ENCODE measurements around the gene UHRF1.
"Not testable (repeated sequence)": the region's sequence is repeated elsewhere in the genome, so short reads cannot be mapped to it uniquely, and the experiment has no call there.

UHRF1 gene

DNA sequence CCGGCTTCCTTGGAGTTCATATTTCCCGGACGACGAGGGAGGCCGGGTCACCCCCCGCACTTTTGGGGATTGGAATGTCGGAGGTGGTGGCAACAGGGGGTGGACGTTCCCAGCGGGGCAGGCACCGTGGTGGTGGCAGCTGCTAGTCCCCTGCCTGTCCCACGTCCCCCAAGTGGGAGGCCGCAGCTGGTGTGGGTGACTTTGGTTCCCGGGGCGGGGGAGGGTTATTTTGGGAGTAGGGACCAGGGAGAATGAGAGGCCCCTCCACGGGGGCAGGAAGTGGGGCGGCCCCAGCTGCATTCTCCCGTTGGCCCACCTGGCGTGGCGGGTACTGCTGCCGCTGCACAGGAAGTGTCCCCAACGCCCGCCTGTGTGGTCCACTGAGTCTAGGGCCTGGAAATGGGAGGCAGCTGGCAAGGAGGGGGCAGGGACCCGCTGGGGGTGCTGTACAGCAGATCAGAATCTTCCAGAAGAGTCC, 30.8 kb upstream of the UHRF1 start:
- no peaks in the 10 kb centered on the region for H3K27me3 ChIP-seq (replicated peaks; ENCODE audit: control insufficient read depth, insufficient read depth, low read length)
- no peaks in the 10 kb centered on the region for H3K36me3 ChIP-seq (ENCODE audit: control insufficient read depth, insufficient read depth, low read length)
- TF ChIP-seq, protein P1, sequence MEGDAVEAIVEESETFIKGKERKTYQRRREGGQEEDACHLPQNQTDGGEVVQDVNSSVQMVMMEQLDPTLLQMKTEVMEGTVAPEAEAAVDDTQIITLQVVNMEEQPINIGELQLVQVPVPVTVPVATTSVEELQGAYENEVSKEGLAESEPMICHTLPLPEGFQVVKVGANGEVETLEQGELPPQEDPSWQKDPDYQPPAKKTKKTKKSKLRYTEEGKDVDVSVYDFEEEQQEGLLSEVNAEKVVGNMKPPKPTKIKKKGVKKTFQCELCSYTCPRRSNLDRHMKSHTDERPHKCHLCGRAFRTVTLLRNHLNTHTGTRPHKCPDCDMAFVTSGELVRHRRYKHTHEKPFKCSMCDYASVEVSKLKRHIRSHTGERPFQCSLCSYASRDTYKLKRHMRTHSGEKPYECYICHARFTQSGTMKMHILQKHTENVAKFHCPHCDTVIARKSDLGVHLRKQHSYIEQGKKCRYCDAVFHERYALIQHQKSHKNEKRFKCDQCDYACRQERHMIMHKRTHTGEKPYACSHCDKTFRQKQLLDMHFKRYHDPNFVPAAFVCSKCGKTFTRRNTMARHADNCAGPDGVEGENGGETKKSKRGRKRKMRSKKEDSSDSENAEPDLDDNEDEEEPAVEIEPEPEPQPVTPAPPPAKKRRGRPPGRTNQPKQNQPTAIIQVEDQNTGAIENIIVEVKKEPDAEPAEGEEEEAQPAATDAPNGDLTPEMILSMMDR (IDR thresholded peaks at IDR 0.05; ENCODE audit: insufficient read depth, low read length, poor library complexity, severe bottlenecking): no peak
- H3K4me3 ChIP-seq (replicated peaks; ENCODE audit: low read depth, low read length): no peak overlapping the region
- no peak for DNase-seq (ENCODE audit: extremely low read depth, insufficient read length)

DNA sequence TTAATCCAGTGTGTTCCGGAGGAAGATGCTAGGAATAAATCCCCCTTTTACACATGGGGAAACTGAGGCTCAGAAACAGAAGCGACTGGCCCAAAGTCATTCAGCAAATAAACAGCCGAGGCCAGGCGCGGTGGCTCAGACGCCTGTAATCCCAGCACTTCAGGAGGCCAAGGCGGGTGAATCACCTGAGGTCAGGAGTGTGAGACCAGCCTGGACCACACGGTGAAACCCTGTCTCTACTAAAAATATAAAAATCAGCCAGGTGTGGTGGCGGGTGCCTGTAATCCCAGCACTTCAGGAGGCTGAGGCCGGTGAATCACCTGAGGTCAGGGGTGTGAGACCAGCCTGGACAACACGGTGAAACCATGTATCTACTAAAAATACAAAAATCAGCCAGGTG, 30.3 kb upstream of the UHRF1 start:
- TF ChIP-seq, protein P1 (IDR thresholded peaks at IDR 0.05; ENCODE audit: insufficient read depth, low read length, poor library complexity, severe bottlenecking): no peak
- H3K36me3 ChIP-seq (ENCODE audit: control insufficient read depth, insufficient read depth, low read length): no peaks in the 10 kb centered on the region
- DNase-seq (ENCODE audit: extremely low read depth, insufficient read length): no peak
- H3K27me3 ChIP-seq (replicated peaks; ENCODE audit: control insufficient read depth, insufficient read depth, low read length): no peaks in the 10 kb centered on the region
- no peak overlapping the region for H3K4me3 ChIP-seq (replicated peaks; ENCODE audit: low read depth, low read length)

DNA sequence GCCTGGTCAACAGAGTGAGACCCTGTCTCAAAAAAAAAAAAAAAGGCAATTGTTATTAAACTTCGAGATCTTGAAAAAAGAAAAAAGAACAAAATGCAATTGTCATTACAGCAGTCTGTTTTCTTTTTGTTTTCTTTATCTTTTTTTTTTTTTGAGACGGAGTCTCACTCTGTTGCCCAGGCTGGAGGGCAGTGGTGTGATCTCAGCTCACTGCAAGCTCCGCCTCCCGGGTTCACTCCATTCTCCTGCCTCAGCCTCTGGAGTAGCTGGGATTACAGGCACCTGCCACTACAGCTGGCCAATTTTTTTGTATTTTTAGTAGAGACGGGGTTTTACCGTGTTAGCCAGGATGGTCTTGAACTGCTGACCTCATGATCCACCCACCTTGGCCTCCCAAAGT, 26.4 kb upstream of the UHRF1 start:
- H3K27me3 ChIP-seq (replicated peaks; ENCODE audit: control insufficient read depth, insufficient read depth, low read length); H3K36me3 ChIP-seq (ENCODE audit: control insufficient read depth, insufficient read depth, low read length); H3K4me3 ChIP-seq (replicated peaks; ENCODE audit: low read depth, low read length); DNase-seq (ENCODE audit: extremely low read depth, insufficient read length): not testable (repeated sequence)

DNA sequence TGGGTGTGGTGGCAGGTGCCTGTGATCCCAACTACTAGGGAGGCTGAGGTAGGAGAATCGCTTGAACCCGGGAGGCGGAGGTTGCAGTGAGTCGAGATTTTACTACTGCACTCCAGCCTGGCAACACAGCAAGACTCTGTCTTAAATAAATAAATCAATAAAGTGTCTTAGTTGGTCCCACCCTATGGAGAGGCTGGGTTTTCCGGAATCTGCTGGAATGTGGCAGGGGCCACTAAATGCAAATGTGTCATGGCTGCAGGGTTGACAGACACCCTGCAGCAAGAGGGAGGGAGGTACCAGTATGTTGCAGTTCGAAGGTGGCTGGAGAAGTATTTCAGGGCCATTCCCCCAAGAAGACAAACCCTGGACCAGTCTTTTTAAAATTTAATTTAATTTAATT, 24.3 kb upstream of the UHRF1 start:
- not testable (repeated sequence) for H3K27me3 ChIP-seq (replicated peaks; ENCODE audit: control insufficient read depth, insufficient read depth, low read length); DNase-seq (ENCODE audit: extremely low read depth, insufficient read length); H3K4me3 ChIP-seq (replicated peaks; ENCODE audit: low read depth, low read length); H3K36me3 ChIP-seq (ENCODE audit: control insufficient read depth, insufficient read depth, low read length)

DNA sequence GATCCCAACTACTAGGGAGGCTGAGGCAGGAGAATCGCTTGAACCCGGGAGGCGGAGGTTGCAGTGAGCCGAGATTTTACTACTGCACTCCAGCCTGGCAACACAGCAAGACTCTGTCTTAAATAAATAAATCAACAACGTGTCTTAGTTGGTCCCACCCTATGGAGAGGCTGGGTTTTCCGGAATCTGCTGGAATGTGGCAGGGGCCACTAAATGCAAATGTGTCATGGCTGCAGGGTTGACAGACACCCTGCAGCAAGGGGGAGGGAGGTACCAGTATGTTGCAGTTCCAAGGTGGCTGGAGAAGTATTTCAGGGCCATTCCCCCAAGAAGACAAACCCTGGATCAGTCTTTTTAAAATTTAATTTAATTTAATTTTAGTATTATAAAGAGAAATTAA, 21.5 kb upstream of the UHRF1 start:
- not testable (repeated sequence) for H3K36me3 ChIP-seq (ENCODE audit: control insufficient read depth, insufficient read depth, low read length); DNase-seq (ENCODE audit: extremely low read depth, insufficient read length); H3K27me3 ChIP-seq (replicated peaks; ENCODE audit: control insufficient read depth, insufficient read depth, low read length); H3K4me3 ChIP-seq (replicated peaks; ENCODE audit: low read depth, low read length)

DNA sequence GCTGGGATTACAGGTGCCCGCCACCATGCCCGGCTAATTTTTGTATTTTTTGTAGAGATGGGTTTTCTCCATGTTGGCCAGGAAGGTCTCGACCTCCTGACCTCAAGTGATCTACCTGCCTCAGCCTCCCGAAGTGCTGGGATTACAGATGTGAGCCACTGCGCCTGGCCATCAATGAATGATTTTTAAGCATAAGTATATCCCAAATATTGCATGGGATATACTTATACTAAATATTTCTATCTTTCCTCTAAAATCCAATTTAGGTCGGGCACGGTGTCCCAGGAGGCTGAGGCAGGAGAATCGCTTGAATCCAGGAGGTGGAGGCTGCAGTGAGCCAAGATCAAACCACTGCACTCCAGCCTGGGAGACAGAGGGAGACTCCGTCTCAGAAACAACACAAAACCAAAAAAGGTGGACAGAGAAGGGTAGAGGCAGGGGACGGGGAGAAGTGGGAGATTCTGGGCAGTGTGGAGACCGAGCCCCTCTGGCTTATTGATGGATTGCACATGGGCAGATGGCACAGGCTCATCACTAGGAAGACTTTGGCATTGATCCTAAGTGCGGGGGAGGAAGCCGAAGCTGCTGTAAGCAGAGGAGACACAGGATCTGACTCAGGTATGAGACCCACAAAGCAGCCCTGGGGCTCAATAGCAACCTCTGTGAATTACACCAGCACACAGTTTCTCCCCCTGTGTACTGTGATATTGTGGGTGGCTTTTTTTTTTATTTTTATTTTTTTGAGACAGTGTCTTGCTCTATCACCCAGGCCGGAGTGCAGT, 20.1 kb upstream of the UHRF1 start:
- H3K27me3 ChIP-seq (replicated peaks; ENCODE audit: control insufficient read depth, insufficient read depth, low read length): no peaks in the 10 kb centered on the region
- no peak overlapping the region for H3K4me3 ChIP-seq (replicated peaks; ENCODE audit: low read depth, low read length)
- DNase-seq (ENCODE audit: extremely low read depth, insufficient read length): no peak
- H3K36me3 ChIP-seq (ENCODE audit: control insufficient read depth, insufficient read depth, low read length): no peaks in the 10 kb centered on the region
- TF ChIP-seq, protein P1 (IDR thresholded peaks at IDR 0.05; ENCODE audit: insufficient read depth, low read length, poor library complexity, severe bottlenecking): no peak

DNA sequence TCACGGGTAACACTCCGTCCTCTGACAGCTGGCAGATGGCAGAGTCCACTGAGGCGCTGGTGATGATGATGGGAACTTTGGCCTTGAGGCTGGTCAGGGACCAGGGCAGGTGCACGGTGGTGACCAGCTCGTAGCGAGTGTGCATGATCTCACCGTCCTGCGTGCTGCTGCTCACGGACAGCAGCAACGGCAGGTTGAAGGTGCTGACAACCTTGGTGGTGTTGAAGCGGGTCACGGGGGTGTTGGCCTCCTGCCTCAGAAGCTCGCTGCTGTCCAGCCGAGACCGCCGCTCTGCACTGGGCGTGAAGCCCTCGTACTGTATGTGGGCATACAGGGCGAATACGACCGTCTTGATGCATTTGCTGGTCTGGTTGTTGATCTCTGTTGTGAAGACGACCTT, 18.2 kb upstream of the UHRF1 start:
- DNase-seq (ENCODE audit: extremely low read depth, insufficient read length): no peak
- TF ChIP-seq, protein P1 (IDR thresholded peaks at IDR 0.05; ENCODE audit: insufficient read depth, low read length, poor library complexity, severe bottlenecking): no peak
- no peaks in the 10 kb centered on the region for H3K36me3 ChIP-seq (ENCODE audit: control insufficient read depth, insufficient read depth, low read length)
- H3K4me3 ChIP-seq (replicated peaks; ENCODE audit: low read depth, low read length): no peak overlapping the region
- H3K27me3 ChIP-seq (replicated peaks; ENCODE audit: control insufficient read depth, insufficient read depth, low read length): no peaks in the 10 kb centered on the region

DNA sequence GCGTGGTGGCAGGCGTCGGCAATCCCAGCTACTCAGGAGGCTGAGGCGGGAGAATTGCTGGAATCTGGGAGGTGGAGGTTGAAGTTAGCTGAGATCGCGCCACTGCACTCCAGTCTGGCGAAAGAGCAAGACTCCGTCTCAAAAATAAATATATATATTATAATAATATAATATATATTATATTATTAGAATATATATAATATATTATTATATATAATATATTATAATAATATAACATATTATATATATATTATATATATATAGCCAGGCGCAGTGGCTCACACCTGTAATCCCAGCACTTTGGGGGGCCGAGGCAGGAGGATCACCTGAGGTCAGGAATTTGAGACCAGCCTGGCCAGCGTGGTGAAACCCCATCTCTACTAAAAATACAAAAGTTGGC, 16.3 kb upstream of the UHRF1 start:
- H3K36me3 ChIP-seq (ENCODE audit: control insufficient read depth, insufficient read depth, low read length); DNase-seq (ENCODE audit: extremely low read depth, insufficient read length); H3K27me3 ChIP-seq (replicated peaks; ENCODE audit: control insufficient read depth, insufficient read depth, low read length); H3K4me3 ChIP-seq (replicated peaks; ENCODE audit: low read depth, low read length): not testable (repeated sequence)
